Mesenchymal stem cell (in vitro differentiated cells and primary cell): ENCODE data around the gene ZNF367.
"Not testable (repeated sequence)": the region's sequence is repeated elsewhere in the genome, so short reads cannot be mapped to it uniquely, and the experiment has no call there.

Source experiments
- DNase-seq: peaks from one replicate; pipeline ENCODE4 v3.0.0-alpha.2; 2013
- H2AFZ ChIP-seq: one replicate; pipeline ENCODE4 v1.6.1; 2013; ENCODE audit warnings: low read depth, mild to moderate bottlenecking, control low read depth, inconsistent platforms, low read length, moderate library complexity
- H2AK5ac ChIP-seq: 2 replicates; pipeline ENCODE4 v1.6.1; 2013; ENCODE audit warnings: low read length, moderate library complexity, mild to moderate bottlenecking, inconsistent platforms; ENCODE audit not compliant: severe bottlenecking
- H2BK120ac ChIP-seq: one replicate; pipeline ENCODE4 v1.6.1; 2013; ENCODE audit warnings: low read depth, mild to moderate bottlenecking, inconsistent platforms, low read length, moderate library complexity
- H2BK12ac ChIP-seq, 2 experiments: one replicate each; pipeline ENCODE4 v1.6.1; 2013; ENCODE audit warnings: inconsistent platforms in 2 of 2, low read length in 2 of 2, mild to moderate bottlenecking in 2 of 2, moderate library complexity in 2 of 2, control low read depth in 1 of 2
- H2BK15ac ChIP-seq: one replicate; pipeline ENCODE4 v1.6.1; 2013; ENCODE audit warnings: mild to moderate bottlenecking, low read depth, inconsistent platforms; ENCODE audit not compliant: poor library complexity, severe bottlenecking
- H2BK5ac ChIP-seq: 2 replicates; pipeline ENCODE4 v1.6.1; 2013; ENCODE audit warnings: low read depth, mild to moderate bottlenecking, low read length, control low read depth, inconsistent platforms; ENCODE audit not compliant: poor library complexity, severe bottlenecking
- H3K14ac ChIP-seq, 2 experiments: one replicate each; pipeline ENCODE4 v1.6.1; 2013; ENCODE audit warnings: inconsistent platforms in 2 of 2, low read length in 2 of 2, control low read depth in 1 of 2, mild to moderate bottlenecking in 1 of 2, moderate library complexity in 1 of 2
- H3K18ac ChIP-seq, 2 experiments: one replicate each; pipeline ENCODE4 v1.6.1; 2013; ENCODE audit warnings: inconsistent platforms in 2 of 2, low read length in 2 of 2, control low read depth in 1 of 2, low read depth in 1 of 2, mild to moderate bottlenecking in 1 of 2
- H3K23ac ChIP-seq, 2 experiments: one replicate each; pipeline ENCODE4 v1.6.1; 2013; ENCODE audit warnings: inconsistent platforms in 2 of 2, low read length in 2 of 2, mild to moderate bottlenecking in 2 of 2, moderate library complexity in 2 of 2, control low read depth in 1 of 2
- H3K27ac ChIP-seq: 2 replicates; pipeline ENCODE4 v1.5.1; 2013; ENCODE audit warnings: mild to moderate bottlenecking, moderate library complexity, low read length, control low read depth, inconsistent platforms; ENCODE audit not compliant: poor library complexity, severe bottlenecking
- H3K27me3 ChIP-seq, 2 experiments: 2 replicates each; pipeline versions ENCODE4 v1.6.1 to v1.7.0; 2013; ENCODE audit warnings: low read length in 2 of 2, mild to moderate bottlenecking in 2 of 2, moderate library complexity in 2 of 2, control low read depth in 1 of 2, inconsistent platforms in 1 of 2; ENCODE audit not compliant: control insufficient read depth in 1 of 2, insufficient read depth in 1 of 2
- H3K36me3 ChIP-seq, 2 experiments: 2 replicates each; pipeline versions ENCODE4 v1.6.1 to v1.7.0; 2013; ENCODE audit warnings: low read length in 2 of 2, control low read depth in 1 of 2, inconsistent platforms in 1 of 2, low read depth in 1 of 2, mild to moderate bottlenecking in 1 of 2; ENCODE audit not compliant: insufficient read depth in 2 of 2, control insufficient read depth in 1 of 2
- H3K4ac ChIP-seq, 2 experiments: one replicate each; pipeline ENCODE4 v1.6.1; 2013; ENCODE audit warnings: inconsistent platforms in 2 of 2, low read length in 2 of 2, mild to moderate bottlenecking in 2 of 2, moderate library complexity in 2 of 2, control low read depth in 1 of 2, low read depth in 1 of 2
- H3K4me1 ChIP-seq: 2 replicates; pipeline ENCODE4 v1.6.1; 2013; ENCODE audit warnings: low read depth, low read length, control low read depth; ENCODE audit not compliant: control insufficient read depth, insufficient read depth
- H3K4me2 ChIP-seq: 2 replicates; pipeline ENCODE4 v1.6.1; 2013; ENCODE audit warnings: low read length, mild to moderate bottlenecking, inconsistent platforms; ENCODE audit not compliant: poor library complexity, severe bottlenecking
- H3K4me3 ChIP-seq, 2 experiments: 2 replicates each; pipeline versions ENCODE4 v1.5.1 to v1.7.0; 2013; ENCODE audit warnings: low read length in 2 of 2, mild to moderate bottlenecking in 2 of 2, control low read depth in 1 of 2, low read depth in 1 of 2; ENCODE audit not compliant: insufficient read depth in 1 of 2
- H3K79me1 ChIP-seq: replicated peaks from 2 replicates; pipeline ENCODE4 v1.6.1; 2013; ENCODE audit warnings: mild to moderate bottlenecking, control low read depth, low read length, inconsistent platforms; ENCODE audit not compliant: poor library complexity, severe bottlenecking
- H3K9ac ChIP-seq: 2 replicates; pipeline ENCODE4 v1.7.0; 2013; ENCODE audit warnings: mild to moderate bottlenecking, low read length, moderate library complexity
- H3K9me3 ChIP-seq: 2 replicates; pipeline ENCODE4 v1.7.0; 2013; ENCODE audit warnings: mild to moderate bottlenecking, low read length; ENCODE audit not compliant: control insufficient read depth
- H4K8ac ChIP-seq: one replicate; pipeline ENCODE4 v1.6.1; 2013; ENCODE audit warnings: inconsistent platforms, mild to moderate bottlenecking, low read length, moderate library complexity
- H4K91ac ChIP-seq: one replicate; pipeline ENCODE4 v1.6.1; 2013; ENCODE audit warnings: mild to moderate bottlenecking, low read length, inconsistent platforms
- WGBS: methylation state at CpG from one replicate; pipeline ENCODE4 v1.1.7; 2013; ENCODE audit warnings: mixed read lengths; 5-methylcytosine and 5-hydroxymethylcytosine counted together

The ZNF367 gene

GRCh38 chr9:96367943-96368342 lies 50.2 kb downstream of the ZNF367 start:
- DNase-seq, result no peak
- no peak overlapping the region for H4K8ac ChIP-seq

GRCh38 chr9:96363175-96363967 lies 54.8 kb downstream of the ZNF367 start:
- Histone ChIP-seq H3K14ac (no peak overlapping the region), H3K27ac (no peak overlapping the region), H3K4me3 (no peak overlapping the region), H3K4ac (no peak overlapping the region), H3K4me2 (no peak overlapping the region), H2AK5ac (no peak overlapping the region), H3K23ac (no peak overlapping the region), H3K27me3 (no peaks in the 10 kb centered on the region), H4K8ac (no peak overlapping the region), H3K36me3 (peaks cover 14 to 62% of the 10 kb centered on the region in 2 experiments), H4K91ac (no peak overlapping the region), H3K9me3 (no peaks in the 10 kb centered on the region), H2AFZ (no peak overlapping the region), H3K9ac (no peak overlapping the region), H3K18ac (no peak overlapping the region), H2BK12ac (no peak overlapping the region), H2BK120ac (no peak overlapping the region), H3K4me1 (no peaks in the 10 kb centered on the region), H2BK15ac (no peak overlapping the region), H2BK5ac (no peak overlapping the region), H3K79me1 (peaks cover 27% of the 10 kb centered on the region)
- DNase-seq, result no peak
- WGBS, result 96% methylated on average over 9 of the region's 9 CpGs

More at GRCh38 chr9:96367943-96368342, 50.2 kb downstream of the ZNF367 start:
- Histone ChIP-seq H3K4me1 (no peaks in the 10 kb centered on the region), H3K9me3 (no peaks in the 10 kb centered on the region), H2AFZ (no peak overlapping the region), H2BK12ac (no peak overlapping the region), H3K27ac (no peak overlapping the region), H3K27me3 (no peaks in the 10 kb centered on the region), H2BK5ac (no peak overlapping the region), H3K14ac (no peak overlapping the region), H2AK5ac (no peak overlapping the region), H3K4ac (no peak overlapping the region), H3K4me2 (no peak overlapping the region), H3K23ac (no peak overlapping the region), H3K79me1 (peaks cover 30% of the 10 kb centered on the region), H4K91ac (no peak overlapping the region), H3K18ac (no peak overlapping the region), H2BK120ac (no peak overlapping the region), H3K36me3 (peaks cover 6 to 32% of the 10 kb centered on the region in 2 experiments), H3K4me3 (no peak overlapping the region), H2BK15ac (no peak overlapping the region), H3K9ac (no peak overlapping the region)
- WGBS, result no CpG with 5 or more reads among the region's 1 CpG

- DNase-seq, result not testable (repeated sequence)
Observed at GRCh38 chr9:96362119-96362518, 56.1 kb downstream of the ZNF367 start.

GRCh38 chr9:96361668-96362067 lies 56.5 kb downstream of the ZNF367 start:
- Histone ChIP-seq H4K8ac (no peak overlapping the region), H2BK120ac (no peak overlapping the region), H2AK5ac (no peak overlapping the region), H3K14ac (no peak overlapping the region), H3K9ac (no peak overlapping the region), H3K18ac (no peak overlapping the region), H2AFZ (no peak overlapping the region), H3K9me3 (no peaks in the 10 kb centered on the region), H2BK12ac (no peak overlapping the region), H3K4me2 (no peak overlapping the region), H3K27ac (no peak overlapping the region), H3K23ac (no peak overlapping the region), H3K4ac (no peak overlapping the region), H3K79me1 (peaks cover 20% of the 10 kb centered on the region), H2BK5ac (no peak overlapping the region), H3K4me1 (no peaks in the 10 kb centered on the region), H3K4me3 (no peak overlapping the region), H3K27me3 (no peaks in the 10 kb centered on the region), H4K91ac (no peak overlapping the region), H2BK15ac (no peak overlapping the region), H3K36me3 (peaks cover 14 to 64% of the 10 kb centered on the region in 2 experiments)
- 97% methylated on average over 5 of the region's 6 CpGs for WGBS
- no peak for DNase-seq

More at GRCh38 chr9:96362119-96362518, 56.1 kb downstream of the ZNF367 start:
- not testable (repeated sequence) for H3K4me3 ChIP-seq, H2BK5ac ChIP-seq, H3K27ac ChIP-seq, H3K27me3 ChIP-seq, H3K18ac ChIP-seq, H3K4ac ChIP-seq, H2BK15ac ChIP-seq, H2BK12ac ChIP-seq, H3K4me2 ChIP-seq, H3K4me1 ChIP-seq, H4K8ac ChIP-seq, H3K23ac ChIP-seq, H2BK120ac ChIP-seq, H2AFZ ChIP-seq, H3K9me3 ChIP-seq, H2AK5ac ChIP-seq, H4K91ac ChIP-seq, H3K9ac ChIP-seq, H3K14ac ChIP-seq
- 100% methylated on average over 6 of the region's 6 CpGs for WGBS
- peaks cover 20% of the 10 kb centered on the region for H3K79me1 ChIP-seq
- H3K36me3 ChIP-seq, result peaks cover 14 to 62% of the 10 kb centered on the region in 2 experiments
